ENCODE results near the gene PAX1. TPM values are rescaled to one million over a fixed set of nuclear protein-coding genes. Genes with fewer than 3 reads are reported as not detected.

Gene PAX1
- total and polyA plus RNA-seq, 2 of the 8 experiments (the other 6 are each of a cell fraction or from before 2014, with no cell fraction given), result not detected

- Histone ChIP-seq H3K56ac (replicated peaks; ENCODE audit: insufficient read length, low read depth, low read length) (no peak overlapping the region), H3K36me3 (ENCODE audit: control insufficient read depth in 2 of 4, insufficient read depth in 4 of 4, low read length in 3 of 4) (no peaks in the 10 kb centered on the region), H4K8ac (ENCODE audit: extremely low read depth, insufficient read depth, low read length) (no peak overlapping the region), H3K23ac (ENCODE audit: insufficient read length) (no peak overlapping the region), H3K9ac (replicated peaks in 1 of 4; ENCODE audit: extremely low read depth in 1 of 4, low read depth in 3 of 4, low read length in 3 of 4) (no peak overlapping the region), H3K79me1 (ENCODE audit: low read depth, low read length) (no peaks in the 10 kb centered on the region), H3K27me3 (replicated peaks in 1 of 4; ENCODE audit: control insufficient read depth in 3 of 4, extremely low read depth in 1 of 4, insufficient read depth in 3 of 4, low read length in 3 of 4) (no peaks in the 10 kb centered on the region), H4K5ac (ENCODE audit: insufficient read length, low read depth, low read length) (no peak overlapping the region), H4K91ac (replicated peaks; ENCODE audit: insufficient read length, low read length) (no peak overlapping the region), H3K4me3 (ENCODE audit: extremely low read depth in 1 of 4, insufficient read depth in 2 of 4, low read depth in 3 of 4, low read length in 4 of 4) (no peak overlapping the region), H3K14ac (ENCODE audit: insufficient read length) (no peak overlapping the region), H3K4me2 (ENCODE audit: insufficient read depth in 1 of 2, low read depth in 2 of 2, low read length in 2 of 2) (no peak overlapping the region), H2BK120ac (replicated peaks; ENCODE audit: low read depth, low read length) (no peak overlapping the region), H3K18ac (ENCODE audit: extremely low read depth, low read length) (no peak overlapping the region), H2AK5ac (ENCODE audit: low read depth, low read length) (no peak overlapping the region), H3K23me2 (ENCODE audit: low read depth, low read length) (no peaks in the 10 kb centered on the region), H3K27ac (ENCODE audit: low read depth, low read length) (no peak overlapping the region), H2BK20ac (ENCODE audit: low read length) (no peak overlapping the region), H2AFZ (ENCODE audit: low read length) (no peak overlapping the region), H3K4ac (replicated peaks; ENCODE audit: insufficient read length, low read depth, low read length) (no peak overlapping the region), H3K4me1 (replicated peaks in 1 of 4; ENCODE audit: control insufficient read depth in 3 of 4, insufficient read depth in 4 of 4, low read length in 3 of 4) (no peaks in the 10 kb centered on the region), H3K79me2 (ENCODE audit: control insufficient read depth in 1 of 2, insufficient read depth in 2 of 2, low read length in 2 of 2) (no peaks in the 10 kb centered on the region), H2BK12ac (ENCODE audit: low read depth, low read length) (no peak overlapping the region), H2BK5ac (ENCODE audit: low read depth, low read length) (no peak overlapping the region), H2BK15ac (ENCODE audit: low read length) (no peak overlapping the region), H4K20me1 (replicated peaks in 1 of 2; ENCODE audit: control insufficient read depth in 1 of 2, insufficient read depth in 2 of 2, low read length in 2 of 2) (no peaks in the 10 kb centered on the region), H3K9me3 (ENCODE audit: insufficient read depth in 2 of 2, low read depth in 1 of 2, low read length in 1 of 2) (no peaks in the 10 kb centered on the region)
- CTCF ChIA-PET (ENCODE audit: partially characterized antibody), result interaction anchor here (1.2 to 9.0 kb wide), 6 partner anchors 10 to 44 kb away, joined by 3 to 77 read pairs (median 9); no protein-coding TSS in a partner anchor
- DNase-seq (ENCODE audit: low read depth in 1 of 2, low spot score in 2 of 2) (no peak), FAIRE-seq (peak; percentile 7)
- POLR2A ChIA-PET (ENCODE audit: partially characterized antibody), result no interaction called here
- WGBS, 2 experiments (ENCODE audit: extremely low coverage in 1 of 2, insufficient coverage in 1 of 2, insufficient read length in 1 of 2, insufficient replicate concordance in 2 of 2, low coverage in 1 of 2, low lambda C conversion rate in 2 of 2, missing lambda C conversion rate in 1 of 2), result 60% methylated on average over 3 of the region's 3 CpGs; no CpG with 5 or more reads in 1 of the 2 experiments
- TF ChIP-seq MAX (IDR thresholded peaks at IDR 0.05) (no peak), RNF2 (IDR thresholded peaks at IDR 0.05; ENCODE audit: borderline replicate concordance, low read depth, low read length, missing control alignments, poor library complexity, severe bottlenecking) (no peak), SIX5 (IDR thresholded peaks at IDR 0.05; ENCODE audit: low read depth, low read length) (no peak), RAD21 (IDR thresholded peaks at IDR 0.05 in 1 of 2, conservative IDR thresholded peaks at IDR 0.05 in 1 of 2; ENCODE audit: low read depth in 2 of 2, low read length in 2 of 2) (peak; percentile 17 to 47; a peak in 1 of 4 replicates), CTCF (IDR thresholded peaks at IDR 0.05; ENCODE audit: control extremely low read depth in 1 of 3, insufficient read depth in 1 of 3, low read depth in 1 of 3, low read length in 3 of 3) (peak; percentile 53 to 89 (median 61)), SP4 (IDR thresholded peaks at IDR 0.05; ENCODE audit: low read length) (no peak)
These were observed 20.8 kb upstream of the PAX1 start for GRCh38 chr20:21684671-21685070.
